Activated CD4-positive, alpha-beta T cell treated with anti-CD3 and anti-CD28 coated beads, Interleukin-2, amount 50 U/mL, for 1 hour (primary cell): ENCODE results near the gene MXD4.

Experiments
- DNase-seq: peaks from one replicate; pipeline ENCODE4 v3.0.0-alpha.2; 2020

Gene MXD4

DNA sequence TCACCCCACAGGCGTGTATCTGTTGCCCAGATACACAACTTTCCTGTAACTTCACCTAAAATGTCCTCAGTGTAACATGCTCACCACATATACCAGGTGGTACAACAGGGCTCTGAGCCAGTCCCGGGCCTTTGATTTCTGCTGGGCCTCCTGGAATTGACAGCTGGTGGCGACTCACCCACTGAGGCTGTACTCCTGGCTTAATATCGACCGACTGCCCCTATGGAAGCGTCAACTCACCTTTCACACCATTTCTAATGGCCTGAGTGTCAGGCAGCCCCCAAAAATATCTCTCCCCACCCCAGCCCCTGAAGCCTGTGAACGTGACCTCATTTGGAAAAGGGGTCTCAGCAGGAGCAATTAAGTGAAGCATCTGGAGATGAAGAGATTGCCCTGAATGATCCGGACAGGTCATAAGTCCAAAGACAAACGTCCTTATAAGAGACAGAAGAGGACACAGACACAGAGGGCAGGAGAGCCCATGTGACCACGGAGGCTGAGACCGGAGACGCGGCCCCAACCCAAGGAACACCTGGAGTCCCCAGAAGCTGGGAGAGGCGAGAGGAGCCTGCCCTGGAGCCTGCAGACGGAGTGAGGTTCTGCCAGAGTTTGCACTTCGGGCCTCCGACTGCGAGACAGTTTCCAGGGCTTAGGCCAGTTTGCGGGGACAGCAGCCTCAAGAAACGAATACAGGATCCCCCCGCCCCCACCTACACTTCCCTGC, 12.6 kb upstream of the MXD4 start:
- no peak for DNase-seq

DNA sequence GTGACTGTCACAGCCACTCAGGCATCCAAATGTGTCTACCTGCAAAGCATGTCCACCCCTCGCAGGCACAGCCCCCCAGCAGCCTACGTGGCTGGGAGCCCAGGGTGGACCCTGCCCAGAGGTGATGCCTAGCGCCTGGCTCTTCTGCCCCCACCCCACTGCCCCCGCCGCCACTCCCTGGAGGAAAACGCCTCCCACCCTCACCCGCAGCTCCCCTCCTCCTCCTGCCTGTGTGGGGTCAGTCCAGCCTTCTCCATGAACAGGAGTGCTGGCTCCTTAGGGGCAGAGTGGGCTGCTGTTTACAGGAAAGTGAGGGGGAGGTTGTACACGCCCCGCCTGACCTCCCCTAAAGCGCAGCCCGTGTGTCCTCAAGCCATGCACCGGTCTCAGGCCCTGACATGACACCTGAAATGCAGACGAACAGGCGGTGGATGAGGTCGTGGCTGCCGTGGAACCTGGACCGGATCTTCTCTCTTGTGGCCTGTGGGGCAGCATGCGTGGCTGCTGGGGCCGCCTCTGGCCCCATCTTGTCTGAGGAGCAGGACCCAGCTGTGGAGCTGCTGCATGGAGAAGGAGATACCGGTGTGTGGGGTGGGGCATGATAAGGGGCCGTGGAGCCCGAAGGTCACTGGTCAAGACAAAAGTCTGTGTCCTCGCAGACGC, 11.9 kb upstream of the MXD4 start:
- no peak for DNase-seq

DNA sequence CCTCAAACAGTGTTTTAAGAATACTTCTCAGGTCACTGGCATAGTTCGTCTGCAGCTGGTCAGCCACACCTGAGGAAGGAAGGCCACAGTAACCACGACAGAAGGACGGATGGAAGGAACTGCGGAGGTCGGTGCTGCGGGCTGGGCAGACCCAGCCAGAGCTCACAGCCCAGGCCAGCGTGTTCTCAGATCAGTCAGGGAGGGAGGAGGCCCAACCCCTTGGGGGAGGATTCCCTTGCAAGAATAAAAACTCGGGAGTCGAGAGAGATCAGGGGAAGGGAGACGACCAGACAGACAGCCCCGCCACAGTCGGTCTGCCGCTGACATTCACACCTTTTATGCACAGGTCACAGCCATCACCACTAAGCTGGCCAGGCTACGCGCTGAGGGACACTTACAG, 11.3 kb upstream of the MXD4 start:
- no peak for DNase-seq

DNA sequence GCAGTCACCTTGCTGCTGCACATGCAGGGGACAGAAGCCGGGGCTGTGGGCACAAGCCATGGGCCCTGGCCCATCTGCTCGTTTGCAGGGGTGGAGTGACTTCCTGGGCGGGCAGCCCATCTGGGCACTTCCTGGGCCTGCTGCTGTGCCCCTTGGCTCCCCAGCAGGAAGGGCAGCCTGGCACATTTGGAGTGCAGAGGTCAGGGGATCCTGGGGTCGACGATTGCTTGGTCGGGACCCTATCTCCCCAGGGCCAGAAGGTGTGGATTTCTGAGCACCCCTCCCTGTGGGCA, 10.9 kb upstream of the MXD4 start:
- no peak for DNase-seq

DNA sequence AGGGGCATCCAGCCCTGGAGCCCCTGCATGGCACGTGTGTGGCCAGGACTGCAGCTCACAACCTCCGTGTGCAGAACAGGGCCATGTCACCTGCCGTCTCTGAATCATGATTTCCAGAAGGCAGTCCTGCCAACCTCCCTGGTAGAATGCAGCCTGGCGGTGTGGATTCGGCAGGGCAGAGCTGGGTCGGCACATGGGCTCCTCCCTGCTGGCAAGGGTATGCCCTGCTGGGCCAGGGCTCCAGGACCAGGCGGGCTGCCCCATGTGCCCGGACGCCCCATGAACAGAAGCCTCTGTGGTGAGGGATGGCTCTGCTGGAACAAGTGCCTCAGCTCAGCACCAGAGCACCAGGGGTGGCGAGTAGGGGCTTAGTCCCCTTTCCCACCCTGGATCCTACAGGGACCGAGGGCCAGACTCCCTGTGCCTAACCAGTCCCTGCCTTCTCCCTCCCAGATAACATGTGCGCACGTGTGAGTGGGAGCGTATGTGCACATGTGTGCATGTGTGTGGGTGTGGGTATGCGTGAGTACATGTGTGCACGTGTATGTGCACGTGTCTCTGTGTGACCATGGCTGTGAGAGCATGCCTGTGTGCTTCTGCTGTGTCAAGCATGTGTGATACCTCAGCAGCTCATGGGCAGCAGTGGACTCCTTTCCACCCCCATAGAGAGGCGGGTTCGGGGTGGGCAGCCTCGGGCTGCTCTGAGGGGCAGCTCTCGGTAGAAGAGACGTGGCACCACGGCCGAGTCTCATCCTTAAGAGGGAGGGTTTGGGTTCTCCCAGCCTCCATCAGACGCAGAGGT, 10.3 kb upstream of the MXD4 start:
- no peak for DNase-seq

DNA sequence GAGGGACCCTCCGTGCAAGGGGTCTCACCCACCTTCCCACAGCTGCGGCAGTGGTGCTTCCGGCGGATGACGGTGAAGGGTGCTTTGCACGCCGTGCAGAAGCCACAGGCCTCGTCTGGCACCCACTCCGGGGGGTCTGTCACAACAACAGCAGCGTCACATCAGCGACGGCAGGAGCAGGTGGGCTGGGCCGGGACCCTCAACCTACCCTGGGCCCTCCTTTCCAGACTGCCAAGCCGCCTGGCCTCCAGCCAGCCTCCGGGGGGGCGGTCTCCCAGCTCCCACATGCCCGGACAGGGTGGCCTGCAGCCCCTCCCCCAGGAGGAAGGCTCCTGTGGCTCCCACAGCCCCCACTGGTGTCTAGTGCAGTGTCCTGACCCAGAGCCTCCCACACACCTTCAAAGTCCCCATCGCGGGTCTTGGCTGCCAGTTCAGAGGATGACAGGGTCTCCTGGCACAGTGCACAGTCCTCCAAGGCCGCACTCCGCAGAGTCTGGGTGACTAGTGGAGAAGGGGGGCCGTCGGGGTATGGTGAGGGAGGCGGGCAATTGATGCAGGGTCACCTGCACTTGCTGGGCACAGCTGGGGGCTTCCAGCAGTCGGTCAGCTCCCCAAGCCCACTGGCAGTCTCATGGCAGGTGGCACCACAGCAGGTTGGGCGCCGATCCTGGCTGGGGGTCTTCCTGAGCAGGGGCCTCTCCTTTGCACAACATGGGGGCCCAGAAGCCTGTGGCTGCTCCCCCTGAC, 9.5 kb upstream of the MXD4 start:
- DNase-seq: no peak

DNA sequence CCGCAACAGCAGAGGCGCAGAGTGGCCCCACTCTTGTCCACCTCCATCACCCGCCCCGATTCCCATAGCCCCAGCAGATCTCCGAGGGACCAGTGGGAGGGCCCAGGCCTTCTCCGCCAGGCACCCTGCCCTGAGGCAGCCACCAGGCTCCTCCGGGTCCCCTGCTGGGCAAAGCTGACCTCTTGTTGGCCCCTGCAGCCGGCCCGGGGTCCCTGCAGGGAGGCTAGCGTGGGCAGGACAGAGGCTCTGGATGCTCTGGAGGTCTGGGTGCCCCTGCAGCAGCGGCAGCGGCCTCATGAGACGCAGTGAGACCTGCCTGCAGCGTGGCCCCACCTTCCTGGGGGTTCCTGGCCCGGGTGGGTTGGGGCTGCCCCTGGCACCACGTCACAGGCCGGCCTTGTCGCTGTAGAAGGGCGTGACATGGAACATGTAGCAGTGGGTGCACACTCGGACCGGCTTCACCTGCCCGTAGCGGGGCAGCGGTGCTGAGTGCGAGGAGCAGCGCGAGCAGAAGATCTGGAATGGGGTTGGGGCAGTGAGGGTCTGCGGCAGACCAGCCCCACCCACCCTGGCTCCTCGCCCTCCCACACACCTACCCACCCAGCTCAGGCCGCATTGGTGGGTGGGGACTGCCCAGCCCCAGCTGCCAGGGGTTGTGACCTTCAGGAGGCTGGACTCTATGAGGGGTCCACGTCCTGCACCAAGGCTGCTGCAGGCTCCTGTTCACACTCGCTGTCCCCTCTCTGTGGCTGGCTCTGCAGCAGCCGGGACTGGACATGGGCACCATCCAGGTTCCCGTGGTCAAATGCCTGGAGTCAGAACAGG, 8.6 kb upstream of the MXD4 start:
- no peak for DNase-seq

DNA sequence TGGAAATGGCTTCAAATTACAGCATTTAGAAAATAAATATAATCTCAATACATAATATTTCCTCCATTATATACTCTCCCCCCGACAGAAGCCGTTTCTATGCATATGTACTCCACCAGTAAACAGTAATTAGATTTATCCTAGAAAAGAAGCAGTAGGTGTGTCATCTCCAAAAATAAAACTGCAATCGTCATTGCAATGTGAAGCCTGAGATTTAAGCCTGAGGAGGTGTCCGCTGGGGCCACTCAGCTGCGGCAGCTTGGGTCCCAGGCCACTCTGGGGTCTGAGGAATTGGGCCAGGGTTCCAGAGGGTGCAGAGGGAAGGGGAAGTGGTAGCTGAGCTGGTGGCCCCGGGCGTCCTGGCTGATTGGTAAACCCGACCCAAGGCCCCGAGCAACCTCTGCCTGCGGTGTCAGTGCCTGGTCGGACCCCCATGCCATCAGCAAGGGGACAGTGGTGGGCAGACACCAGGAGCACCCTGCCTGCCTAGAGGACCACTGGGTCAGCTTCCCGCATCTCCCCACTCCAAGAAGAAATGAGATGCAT, 7.8 kb upstream of the MXD4 start:
- no peak for DNase-seq

DNA sequence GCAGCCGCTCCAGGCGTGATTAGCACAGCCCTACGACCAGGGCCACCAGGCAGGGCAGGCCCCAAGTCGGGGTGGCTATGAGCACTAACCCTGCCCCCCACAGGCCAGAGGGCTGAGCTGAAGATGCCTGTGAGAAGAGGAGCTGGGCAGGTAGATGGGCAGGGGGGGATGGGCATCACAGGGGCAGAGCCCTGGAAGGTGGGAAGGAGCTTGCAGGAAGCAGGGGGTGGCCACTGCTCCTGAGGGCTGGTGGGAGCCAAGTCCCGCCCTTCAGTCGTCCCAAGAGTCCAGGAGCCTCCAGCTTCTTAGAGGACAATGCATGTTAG, 7.3 kb upstream of the MXD4 start:
- no peak for DNase-seq

DNA sequence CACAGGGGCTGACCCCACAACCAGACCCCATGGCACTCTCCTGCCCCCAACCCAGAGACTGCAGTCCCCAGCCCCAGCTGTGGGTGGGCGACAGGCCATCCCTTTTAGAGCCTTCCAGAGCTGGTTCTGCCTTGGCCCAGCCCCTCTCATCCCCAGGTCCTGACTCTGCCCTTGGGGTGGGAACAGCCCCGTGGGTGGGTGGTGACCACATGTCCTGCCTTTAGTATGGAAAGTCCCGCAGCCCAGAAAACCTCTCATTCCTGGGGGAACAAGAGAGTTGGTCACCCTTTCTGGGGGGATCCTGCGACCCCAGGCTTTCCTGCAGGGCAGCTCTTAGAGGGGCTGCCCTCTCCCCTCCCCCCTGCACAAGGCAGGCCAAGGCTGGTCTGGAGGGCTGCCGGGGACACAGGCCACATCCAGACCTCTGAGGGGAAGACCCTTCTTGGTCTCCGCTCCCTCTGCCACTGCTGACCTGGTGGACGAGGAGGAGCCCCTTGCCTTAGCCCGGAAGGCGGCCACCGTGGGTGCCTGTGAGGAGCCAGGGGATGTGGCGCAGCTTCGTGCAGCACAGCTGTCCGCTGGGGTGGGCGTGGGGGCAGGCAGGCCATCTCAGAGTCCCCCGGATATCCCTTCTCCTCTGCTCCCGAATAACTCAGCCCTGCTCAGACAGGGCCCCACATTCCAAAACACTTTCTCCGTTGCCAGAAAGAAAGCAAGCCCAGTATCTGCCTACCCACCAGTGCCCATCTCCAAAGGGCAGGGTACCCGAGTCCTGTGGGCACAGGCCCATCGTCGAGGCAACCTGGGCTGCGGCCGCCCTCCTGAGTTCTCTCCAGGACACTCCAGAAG, 6.7 kb upstream of the MXD4 start:
- no peak for DNase-seq

DNA sequence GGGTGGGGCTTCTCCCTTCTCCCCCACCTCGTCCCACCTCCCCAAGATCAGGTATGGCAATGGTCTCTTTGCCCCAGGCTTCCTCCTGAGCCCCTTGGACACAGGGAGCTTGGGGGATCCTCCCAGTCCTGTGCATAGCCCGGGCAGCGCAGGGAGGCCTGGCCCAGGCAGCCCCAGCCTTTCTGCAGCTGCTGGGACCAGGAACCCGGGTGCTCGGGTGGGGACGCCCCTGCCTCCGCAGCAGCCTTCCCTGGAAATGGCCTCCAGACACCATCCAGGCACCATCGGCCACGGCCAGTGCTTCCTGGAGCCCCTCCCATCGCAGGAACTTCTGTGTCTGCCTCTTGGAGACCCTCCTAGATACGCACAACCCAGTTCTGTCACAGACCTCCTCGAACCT, 5.9 kb upstream of the MXD4 start:
- DNase-seq: no peak

DNA sequence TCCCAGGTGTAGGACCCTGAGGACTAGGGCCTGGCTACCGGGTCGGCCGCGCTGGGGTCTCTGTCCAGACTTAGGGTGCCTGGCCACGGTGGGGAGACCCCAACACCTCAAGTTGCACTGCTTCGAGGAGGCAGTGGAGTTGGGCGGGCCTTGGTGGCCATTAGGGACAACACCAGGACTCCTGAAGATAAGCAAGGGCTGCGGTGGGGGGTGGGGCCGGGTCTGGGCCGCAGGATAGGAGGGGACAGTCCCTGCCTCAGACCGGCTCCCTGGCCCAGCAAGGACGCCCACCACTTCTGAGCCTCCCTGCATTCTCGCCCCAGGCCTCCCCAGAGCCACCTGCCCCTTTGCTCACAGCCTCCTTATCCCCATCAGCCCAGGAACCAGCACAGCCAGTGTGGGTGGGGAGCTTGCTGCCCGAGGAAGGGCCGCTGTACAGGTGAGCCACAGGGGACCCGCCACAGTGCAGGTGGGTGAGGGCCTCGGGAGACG, 5.5 kb upstream of the MXD4 start:
- no peak for DNase-seq

DNA sequence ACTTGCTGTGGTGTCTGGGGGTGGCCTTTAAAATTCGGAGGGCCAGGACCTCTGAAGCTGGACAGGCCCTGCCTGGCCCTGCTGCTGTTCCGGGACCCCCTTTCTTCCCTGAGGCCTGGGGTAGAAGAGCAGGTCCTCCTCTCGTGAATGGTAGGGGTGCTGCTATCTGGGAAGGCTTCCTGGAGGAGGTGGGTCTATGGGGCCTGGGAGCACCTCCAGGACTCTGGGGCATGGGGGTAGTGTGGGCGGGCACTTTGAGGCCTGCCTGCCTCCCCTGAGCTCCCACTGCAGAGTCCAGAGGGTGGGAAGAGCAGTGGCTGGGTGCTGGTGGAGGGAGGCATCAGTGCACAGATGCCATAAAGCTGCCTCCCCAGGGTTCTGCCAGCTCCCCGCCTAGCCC, 4.9 kb upstream of the MXD4 start:
- no peak for DNase-seq

DNA sequence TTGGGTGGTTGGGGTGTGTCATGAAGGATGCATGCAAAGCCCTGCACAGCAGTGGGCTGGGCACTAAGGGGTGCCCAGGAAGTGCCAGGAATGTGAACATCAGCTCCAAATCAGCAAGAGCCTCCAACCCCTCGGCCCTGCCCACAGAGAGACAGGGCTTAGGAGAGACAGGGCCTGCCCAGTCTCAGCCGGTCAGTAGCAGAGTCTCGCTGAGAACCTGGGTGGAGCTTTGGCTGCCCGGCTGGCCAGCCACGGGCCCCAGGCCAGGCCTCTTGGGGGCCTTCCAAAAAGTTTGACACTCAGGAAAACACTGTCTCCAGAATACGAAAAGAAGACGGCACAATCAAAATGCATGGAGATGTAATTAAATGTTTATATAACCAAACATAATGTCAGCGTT, 4.3 kb upstream of the MXD4 start:
- DNase-seq: no peak

DNA sequence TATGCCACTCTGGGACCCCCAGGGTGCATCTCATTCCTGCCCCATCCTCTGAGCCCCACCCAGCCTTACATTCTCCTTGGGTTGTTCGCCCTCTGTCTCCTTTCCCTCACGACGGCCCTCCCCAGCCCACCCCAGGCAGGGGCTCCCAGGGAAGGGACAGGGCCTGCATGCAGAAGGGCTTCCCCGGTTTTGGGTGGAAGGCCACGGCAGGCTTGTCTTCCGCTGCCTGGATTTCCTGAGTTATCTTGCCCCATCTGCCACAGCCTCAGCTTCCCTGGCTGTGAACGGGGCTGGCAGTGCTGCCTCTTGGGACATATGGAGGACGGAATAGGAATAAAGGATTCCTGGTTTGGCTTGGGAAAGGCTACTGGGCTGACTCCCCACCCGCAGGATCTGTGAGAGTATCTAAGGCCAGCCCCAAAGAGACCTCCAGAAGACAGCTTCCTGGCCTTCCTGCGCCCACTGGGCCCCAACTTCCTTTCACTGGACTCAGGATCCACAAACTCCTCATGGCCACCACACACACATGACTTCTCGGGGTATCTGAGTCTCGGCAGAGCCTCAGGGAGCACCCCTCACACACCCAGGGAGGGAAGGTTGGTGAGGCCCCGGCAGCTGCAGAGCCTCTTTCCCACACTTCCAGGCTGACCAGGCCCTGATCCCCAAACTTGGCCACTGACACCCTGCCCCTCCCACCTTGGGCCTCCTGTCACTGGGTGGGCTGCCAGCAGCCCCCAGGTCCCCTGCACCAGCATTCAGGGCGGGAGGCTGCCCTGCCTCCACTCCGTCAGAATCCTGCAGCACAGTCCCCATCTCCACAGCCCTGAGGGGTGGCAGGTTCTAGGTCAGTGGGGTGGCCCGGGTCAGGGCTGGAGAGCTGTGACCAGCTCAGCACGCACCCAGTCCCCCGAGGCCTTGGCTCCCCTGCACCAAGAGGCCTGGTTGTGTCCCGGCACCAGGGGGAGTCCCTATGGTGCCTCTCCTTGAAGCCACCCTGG, 3.5 kb upstream of the MXD4 start:
- DNase-seq: no peak

DNA sequence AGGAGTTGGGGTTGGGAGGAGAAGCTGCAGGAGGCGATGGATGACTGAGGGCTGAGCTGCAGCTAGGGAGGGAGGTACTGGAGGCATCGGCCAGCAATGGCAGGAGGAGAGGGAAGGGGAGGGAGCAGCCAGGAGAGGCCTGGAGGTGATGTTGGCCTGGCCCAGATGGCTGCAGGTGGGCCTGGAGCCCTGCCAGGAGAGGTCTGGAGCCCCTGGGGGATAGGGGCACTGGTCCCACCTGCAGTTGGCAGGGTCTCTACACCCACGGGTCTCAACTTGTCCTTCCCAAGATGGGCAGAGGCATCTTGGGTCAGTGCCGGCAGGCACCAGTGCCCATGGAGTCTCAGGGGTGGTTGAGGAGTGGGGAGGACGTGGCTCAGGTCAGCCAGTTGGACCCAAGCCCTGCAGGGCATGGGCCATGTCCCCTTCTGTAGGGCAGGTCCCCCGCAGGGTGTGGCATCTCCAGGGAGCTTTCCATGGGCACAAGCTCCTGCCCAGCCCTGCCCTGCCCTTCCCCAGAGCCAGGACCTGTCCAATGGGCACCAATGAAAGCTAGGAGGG, 2.7 kb upstream of the MXD4 start:
- no peak for DNase-seq

DNA sequence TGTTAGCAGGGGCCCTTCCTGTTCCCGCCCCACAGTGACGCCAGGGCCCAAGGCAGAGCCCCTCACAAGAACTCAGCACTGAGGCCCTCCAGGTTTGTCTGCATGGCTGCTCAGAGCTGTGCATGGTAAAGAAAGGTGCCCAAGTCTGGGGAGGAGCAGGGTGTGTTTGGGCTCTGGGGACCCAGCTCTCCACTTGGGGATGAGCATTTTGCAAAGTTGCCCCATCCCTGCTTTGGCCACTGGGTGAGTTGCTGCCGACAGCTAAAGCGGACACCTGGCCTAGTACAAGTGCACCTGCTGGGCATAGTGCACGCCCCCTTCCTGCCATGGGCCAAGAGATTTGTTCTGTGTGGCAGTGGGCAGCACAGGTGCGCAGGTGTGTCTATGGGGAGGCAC, 2.0 kb upstream of the MXD4 start:
- DNase-seq: no peak

DNA sequence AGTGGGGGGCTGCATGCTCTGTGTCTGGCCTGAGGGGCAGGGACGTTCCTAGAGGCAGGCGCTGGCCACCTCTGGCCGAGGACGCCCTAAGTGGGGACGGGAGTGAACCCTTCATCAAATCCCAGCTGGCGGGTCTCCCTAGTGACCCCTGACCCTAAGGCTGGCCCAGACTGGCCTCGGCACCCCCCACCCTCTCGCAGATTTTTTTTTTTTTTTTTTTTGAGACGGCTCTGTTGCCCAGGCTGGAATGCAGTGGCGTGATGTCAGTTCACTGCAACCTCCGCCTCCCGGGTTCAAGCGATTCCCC, 988 bp upstream of the MXD4 start:
- DNase-seq: no peak

DNA sequence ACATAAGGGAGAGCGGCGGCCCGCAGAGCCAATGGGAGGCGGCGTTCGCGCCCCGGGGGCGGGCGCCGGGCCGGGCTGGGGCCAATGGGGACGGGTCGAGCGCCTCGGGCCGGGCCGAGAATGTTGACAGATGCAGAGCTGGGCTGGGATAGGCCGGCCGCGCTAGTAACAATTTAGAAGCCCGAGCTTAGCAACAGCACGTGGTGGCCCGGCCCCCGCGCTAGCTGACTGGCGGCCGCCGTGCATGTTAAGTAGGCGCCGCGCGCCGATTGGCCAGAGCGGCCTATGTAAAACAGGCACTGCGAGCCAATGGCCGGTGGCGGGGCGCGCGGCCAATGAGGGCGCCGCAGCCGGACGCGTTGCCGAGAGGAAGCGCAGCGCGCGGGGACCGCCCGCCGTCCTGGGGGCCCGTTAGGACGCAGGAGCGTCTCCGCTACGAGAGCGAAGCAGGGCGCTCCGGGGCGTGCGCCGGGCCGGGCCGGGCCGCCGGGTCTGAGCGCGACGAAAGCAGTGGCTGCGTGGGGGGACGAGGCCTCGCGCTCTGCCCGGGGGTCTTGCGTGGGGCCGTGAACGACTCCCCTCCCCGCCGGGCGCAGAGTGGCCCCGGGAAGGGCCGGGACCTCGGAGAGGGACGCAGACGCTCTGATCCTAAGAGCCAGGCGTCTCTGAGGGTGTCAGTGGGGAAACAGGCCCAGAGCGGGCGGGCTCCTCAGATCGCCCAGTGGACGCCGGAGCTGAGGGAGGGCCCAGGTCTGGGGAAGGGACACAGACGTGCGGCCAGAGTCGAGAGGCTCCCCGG, 435 bp upstream of the MXD4 start:
- DNase-seq: peak; percentile 97
